BJ (cell line): Measurements from ENCODE around the gene XRCC4. TPM values are rescaled to one million over a fixed set of nuclear protein-coding genes. Genes with fewer than 3 reads are reported as not detected.
"Not testable (repeated sequence)": the region's sequence is repeated elsewhere in the genome, so short reads cannot be mapped to it uniquely, and the experiment has no call there.

ENCODE experiments used
- CTCF ChIA-PET: fragments of 350-600 bp; formaldehyde crosslinking; extraction: SDS; loops from one replicate; lab custom pipeline; 2021; ENCODE audit warnings: antibody characterized with exemption, inconsistent platforms; lab: Yijun Ruan, JAX
- POLR2A ChIA-PET: fragments of 300-600 bp; sonication (Branson Sonifier 250); formaldehyde crosslinking; extraction: SDS; loops from one replicate; lab custom pipeline; 2021; ENCODE audit warnings: antibody characterized with exemption; lab: Charles Lee
- DNase-seq: peaks from one replicate; pipeline ENCODE4 v3.0.0-alpha.2; 2011; ENCODE audit warnings: low read depth
- H3K27me3 ChIP-seq: 2 replicates; pipeline ENCODE4 v1.6.0; 2011; ENCODE audit warnings: low read length; ENCODE audit not compliant: control insufficient read depth, insufficient read depth
- H3K36me3 ChIP-seq: 2 replicates; pipeline ENCODE4 v1.5.1; 2011; ENCODE audit warnings: low read length; ENCODE audit not compliant: control insufficient read depth, insufficient read depth
- H3K4me3 ChIP-seq: 2 replicates; pipeline ENCODE4 v1.5.1; 2011; ENCODE audit warnings: low read depth, mild to moderate bottlenecking, control low read depth, low read length
- polyA plus RNA-seq: library from polyadenylated mRNA; depleted of rRNA; stranded (reverse); fragments of >200 nt; gene quantifications from 2 replicates; pipeline ENCODE4 v1.2.3, GENCODE V29; 2011
- TF ChIP-seq, protein P1 (sequence below): IDR thresholded peaks from 2 replicates; pipeline ENCODE4 v1.5.1; 2011; ENCODE audit warnings: low read depth, mild to moderate bottlenecking, control low read depth, inconsistent platforms, low read length, moderate library complexity; ENCODE audit not compliant: insufficient read depth

XRCC4 gene
- polyA plus RNA-seq, 1 experiment = 1.6 TPM

GRCh38 chr5:83348281-83348780, 271.0 kb downstream of the XRCC4 start:
- TF ChIP-seq, protein P1, sequence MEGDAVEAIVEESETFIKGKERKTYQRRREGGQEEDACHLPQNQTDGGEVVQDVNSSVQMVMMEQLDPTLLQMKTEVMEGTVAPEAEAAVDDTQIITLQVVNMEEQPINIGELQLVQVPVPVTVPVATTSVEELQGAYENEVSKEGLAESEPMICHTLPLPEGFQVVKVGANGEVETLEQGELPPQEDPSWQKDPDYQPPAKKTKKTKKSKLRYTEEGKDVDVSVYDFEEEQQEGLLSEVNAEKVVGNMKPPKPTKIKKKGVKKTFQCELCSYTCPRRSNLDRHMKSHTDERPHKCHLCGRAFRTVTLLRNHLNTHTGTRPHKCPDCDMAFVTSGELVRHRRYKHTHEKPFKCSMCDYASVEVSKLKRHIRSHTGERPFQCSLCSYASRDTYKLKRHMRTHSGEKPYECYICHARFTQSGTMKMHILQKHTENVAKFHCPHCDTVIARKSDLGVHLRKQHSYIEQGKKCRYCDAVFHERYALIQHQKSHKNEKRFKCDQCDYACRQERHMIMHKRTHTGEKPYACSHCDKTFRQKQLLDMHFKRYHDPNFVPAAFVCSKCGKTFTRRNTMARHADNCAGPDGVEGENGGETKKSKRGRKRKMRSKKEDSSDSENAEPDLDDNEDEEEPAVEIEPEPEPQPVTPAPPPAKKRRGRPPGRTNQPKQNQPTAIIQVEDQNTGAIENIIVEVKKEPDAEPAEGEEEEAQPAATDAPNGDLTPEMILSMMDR = no peak
- no peaks in the 10 kb centered on the region for H3K36me3 ChIP-seq
- H3K27me3 ChIP-seq = no peaks in the 10 kb centered on the region
- no peak for DNase-seq
- ChIA-PET POLR2A (no interaction called here), CTCF (no interaction called here)
- H3K4me3 ChIP-seq = no peak overlapping the region

DNA sequence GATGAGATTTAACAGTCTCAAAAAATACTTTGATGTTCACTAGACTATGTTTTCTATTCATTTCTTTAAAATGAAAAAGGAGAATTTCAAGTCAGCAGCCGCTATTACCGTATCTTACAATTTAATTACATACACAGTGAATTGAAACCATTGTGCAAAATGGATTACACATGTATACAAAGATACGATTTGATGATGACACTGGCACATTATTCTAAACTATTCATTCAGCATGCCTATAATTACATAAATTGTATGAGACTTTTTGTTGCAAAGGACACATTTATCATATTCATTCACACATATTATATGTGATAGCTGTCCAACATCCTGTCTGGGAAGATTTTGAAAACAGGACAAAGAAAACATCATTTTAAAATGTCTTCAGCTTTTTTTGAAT, 275.9 kb downstream of the XRCC4 start:
- POLR2A ChIA-PET = no interaction called here
- no peaks in the 10 kb centered on the region for H3K36me3 ChIP-seq
- no peaks in the 10 kb centered on the region for H3K27me3 ChIP-seq
- CTCF ChIA-PET = no interaction called here
- DNase-seq = no peak
- TF ChIP-seq, protein P1 = no peak
- no peak overlapping the region for H3K4me3 ChIP-seq

GRCh38 chr5:83353774-83354173, 276.4 kb downstream of the XRCC4 start:
- Histone ChIP-seq H3K4me3 (no peak overlapping the region), H3K36me3 (no peaks in the 10 kb centered on the region), H3K27me3 (no peaks in the 10 kb centered on the region)
- TF ChIP-seq, protein P1 = no peak
- POLR2A ChIA-PET = no interaction called here
- no peak for DNase-seq
- CTCF ChIA-PET = no interaction called here

DNA sequence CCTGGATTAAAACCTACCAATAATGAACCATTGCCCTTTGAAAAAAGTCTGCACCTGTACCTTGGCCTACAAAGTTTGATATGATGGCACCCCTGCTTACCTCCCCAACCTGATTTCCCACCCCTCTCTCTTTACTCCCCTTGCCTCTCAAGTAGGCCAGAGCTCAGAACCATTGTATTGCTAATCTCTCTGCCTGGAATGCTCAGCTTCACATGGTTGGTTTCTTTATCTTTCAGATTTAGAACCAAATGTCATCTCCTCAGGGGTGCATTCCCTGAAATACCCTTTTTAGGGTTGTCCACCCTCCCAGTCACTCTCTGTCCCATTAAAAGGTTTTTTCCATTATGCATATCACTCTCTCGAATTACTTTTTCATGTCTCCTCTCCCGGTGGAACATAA, 277.6 kb downstream of the XRCC4 start:
- TF ChIP-seq, protein P1 = no peak
- ChIA-PET POLR2A (no interaction called here), CTCF (no interaction called here)
- Histone ChIP-seq H3K27me3 (no peaks in the 10 kb centered on the region), H3K4me3 (no peak overlapping the region), H3K36me3 (no peaks in the 10 kb centered on the region)
- DNase-seq = no peak

DNA sequence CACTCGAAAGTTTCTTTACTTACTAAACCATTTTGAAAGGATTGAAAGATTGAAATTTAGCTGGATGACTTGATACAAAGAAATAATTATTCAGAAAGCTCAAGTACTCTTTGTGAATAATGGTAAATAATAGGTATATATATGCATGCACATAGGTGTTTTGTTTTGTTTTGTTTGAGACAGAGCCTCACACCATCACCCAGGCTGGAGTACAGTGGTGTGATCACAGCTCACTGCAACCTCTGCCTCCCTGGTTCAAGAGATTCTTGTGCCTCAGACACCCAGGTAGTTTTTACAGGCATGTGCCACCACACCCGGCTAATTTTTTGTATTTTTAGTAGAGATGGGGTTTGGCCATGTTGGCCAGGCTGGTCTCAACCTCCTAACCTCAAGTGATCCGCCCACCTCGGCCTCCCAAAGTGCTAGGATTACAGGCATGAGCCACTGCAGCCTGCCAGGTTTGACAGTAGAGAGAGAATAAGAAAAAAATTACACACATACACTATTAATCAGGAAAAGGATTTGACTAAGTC, 278.2 kb downstream of the XRCC4 start:
- DNase-seq = not testable (repeated sequence)

More for the DNA sequence above, 278.2 kb downstream of the XRCC4 start:
- CTCF ChIA-PET = interaction anchor here (0.6 kb wide), 1 partner anchor 13 kb away, joined by 4 read pairs; no protein-coding TSS in a partner anchor
- H3K36me3 ChIP-seq, H3K4me3 ChIP-seq, POLR2A ChIA-PET, H3K27me3 ChIP-seq: not testable (repeated sequence)
